ENCODE results near the gene ITPR2. TPM values are rescaled to one million over a fixed set of nuclear protein-coding genes. Genes with fewer than 3 reads are reported as not detected.

The ITPR2 gene
- total and polyA plus RNA-seq, 2 of the 8 experiments (the other 6 are each of a cell fraction or from before 2014, with no cell fraction given): 4.1 to 48.3 TPM

GRCh38 chr12:26786865-26787514 lies 46.0 kb downstream of the ITPR2 start:
- H3K79me1 ChIP-seq (ENCODE audit: low read depth, low read length): no peaks in the 10 kb centered on the region
- H3K4me3 ChIP-seq (ENCODE audit: extremely low read depth in 1 of 4, insufficient read depth in 2 of 4, low read depth in 3 of 4, low read length in 4 of 4): no peak overlapping the region
- CTCF ChIA-PET (ENCODE audit: partially characterized antibody): interaction anchor here (0.7 to 1.4 kb wide), 3 partner anchors 56 to 1902 kb away, joined by 3 read pairs; no protein-coding TSS in a partner anchor
- H3K27ac ChIP-seq (ENCODE audit: low read depth, low read length): no peak overlapping the region
- H4K5ac ChIP-seq (ENCODE audit: insufficient read length, low read depth, low read length): no peak overlapping the region
- no peak overlapping the region for H2BK15ac ChIP-seq (ENCODE audit: low read length)
- 92% methylated on average over 2 of the region's 2 CpGs; no CpG with 5 or more reads in 1 of the 2 experiments for WGBS, 2 experiments (ENCODE audit: extremely low coverage in 1 of 2, insufficient coverage in 1 of 2, insufficient read length in 1 of 2, insufficient replicate concordance in 2 of 2, low coverage in 1 of 2, low lambda C conversion rate in 2 of 2, missing lambda C conversion rate in 1 of 2)
- H3K36me3 ChIP-seq (ENCODE audit: control insufficient read depth in 2 of 4, insufficient read depth in 4 of 4, low read length in 3 of 4): peaks cover 0 to 6% (median 1%) of the 10 kb centered on the region in 4 experiments; a peak in 2 of 8 replicates
- no peak overlapping the region for H3K4me2 ChIP-seq (ENCODE audit: insufficient read depth in 1 of 2, low read depth in 2 of 2, low read length in 2 of 2)
- TF ChIP-seq PHF8 (conservative IDR thresholded peaks at IDR 0.05; ENCODE audit: low read depth, low read length) (no peak), TAF1 (IDR thresholded peaks at IDR 0.05; ENCODE audit: low read depth, low read length) (no peak), BACH1 (IDR thresholded peaks at IDR 0.05; ENCODE audit: low read length) (no peak)
- no peaks in the 10 kb centered on the region for H3K79me2 ChIP-seq (ENCODE audit: control insufficient read depth in 1 of 2, insufficient read depth in 2 of 2, low read length in 2 of 2)
- H3K18ac ChIP-seq (ENCODE audit: extremely low read depth, low read length): no peak overlapping the region
- no peak overlapping the region for H3K4ac ChIP-seq (replicated peaks; ENCODE audit: insufficient read length, low read depth, low read length)
- H3K56ac ChIP-seq (replicated peaks; ENCODE audit: insufficient read length, low read depth, low read length): no peak overlapping the region
- POLR2A ChIA-PET (ENCODE audit: partially characterized antibody): no interaction called here
- no peak overlapping the region for H2BK20ac ChIP-seq (ENCODE audit: low read length)
- peaks cover 3 to 4% of the 10 kb centered on the region in 2 experiments; a peak in 2 of 4 replicates for H3K9me3 ChIP-seq (ENCODE audit: insufficient read depth in 2 of 2, low read depth in 1 of 2, low read length in 1 of 2)
- H3K4me1 ChIP-seq (replicated peaks in 1 of 4; ENCODE audit: control insufficient read depth in 3 of 4, insufficient read depth in 4 of 4, low read length in 3 of 4): no peaks in the 10 kb centered on the region
- H3K23me2 ChIP-seq (ENCODE audit: low read depth, low read length): no peaks in the 10 kb centered on the region
- no peak overlapping the region for H4K8ac ChIP-seq (ENCODE audit: extremely low read depth, insufficient read depth, low read length)
- no peak overlapping the region for H2BK5ac ChIP-seq (ENCODE audit: low read depth, low read length)
- no peak overlapping the region for H2BK12ac ChIP-seq (ENCODE audit: low read depth, low read length)
- H2AK5ac ChIP-seq (ENCODE audit: low read depth, low read length): no peak overlapping the region
- FAIRE-seq (no peak), DNase-seq (ENCODE audit: low read depth in 1 of 2, low spot score in 2 of 2) (no peak)
- H2BK120ac ChIP-seq (replicated peaks; ENCODE audit: low read depth, low read length): no peak overlapping the region
- H3K23ac ChIP-seq (ENCODE audit: insufficient read length): no peak overlapping the region
- no peaks in the 10 kb centered on the region for H4K20me1 ChIP-seq (replicated peaks in 1 of 2; ENCODE audit: control insufficient read depth in 1 of 2, insufficient read depth in 2 of 2, low read length in 2 of 2)
- H3K27me3 ChIP-seq (replicated peaks in 1 of 4; ENCODE audit: control insufficient read depth in 3 of 4, extremely low read depth in 1 of 4, insufficient read depth in 3 of 4, low read length in 3 of 4): no peaks in the 10 kb centered on the region
- no peak overlapping the region for H2AFZ ChIP-seq (ENCODE audit: low read length)
- H3K9ac ChIP-seq (replicated peaks in 1 of 4; ENCODE audit: extremely low read depth in 1 of 4, low read depth in 3 of 4, low read length in 3 of 4): no peak overlapping the region
- H4K91ac ChIP-seq (replicated peaks; ENCODE audit: insufficient read length, low read length): no peak overlapping the region
- H3K14ac ChIP-seq (ENCODE audit: insufficient read length): no peak overlapping the region
